ENCODE results near the gene NUDCD2. TPM values are rescaled to one million over a fixed set of nuclear protein-coding genes. Genes with fewer than 3 reads are reported as not detected.

NUDCD2 gene
- total and polyA plus RNA-seq, 2 donors from 2014 or later = 23.1 to 24.3 TPM

DNA sequence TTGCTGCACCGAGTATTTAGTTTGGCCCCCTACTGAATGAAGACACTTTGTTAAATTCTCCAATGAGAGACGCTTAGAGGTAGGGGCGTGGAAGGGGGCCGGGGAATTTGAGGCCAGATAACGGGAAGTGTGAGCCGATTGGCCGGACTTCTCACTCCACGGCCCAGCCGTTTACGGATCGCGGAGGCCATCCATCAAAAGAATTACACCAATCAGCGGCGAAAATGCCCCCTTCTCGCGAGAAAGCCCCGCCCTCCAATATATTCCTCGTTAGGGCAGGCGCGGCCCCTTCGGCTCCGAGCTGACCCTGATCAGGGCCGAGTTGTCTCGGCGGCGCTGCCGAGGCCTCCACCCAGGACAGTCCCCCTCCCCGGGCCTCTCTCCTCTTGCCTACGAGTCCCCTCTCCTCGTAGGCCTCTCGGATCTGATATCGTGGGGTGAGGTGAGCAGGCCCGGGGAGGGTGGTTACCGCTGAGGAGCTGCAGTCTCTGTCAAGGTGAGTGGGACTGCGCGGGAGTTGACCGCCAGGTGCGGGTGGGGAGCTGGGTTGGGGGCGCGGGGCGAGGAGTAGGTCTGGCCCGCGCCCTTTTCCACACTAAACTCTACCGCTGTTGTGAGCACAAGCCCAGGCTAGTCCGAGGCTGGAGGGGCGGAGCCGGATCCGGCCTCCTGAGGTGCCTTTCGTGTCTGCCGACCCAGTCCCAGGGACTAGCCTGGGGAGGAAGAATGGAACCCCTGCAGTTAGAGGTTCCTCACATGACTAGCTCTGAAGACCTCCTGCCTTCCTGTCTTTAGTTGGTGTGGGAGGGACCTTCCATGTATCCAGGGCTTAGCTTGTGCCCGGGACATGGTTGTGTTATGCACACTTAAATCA is 22.4 kb downstream of the NUDCD2 start, which contains the start of gene CCNG1:
TSS of gene CCNG1 (plus strand) at position 287 of the 874 bp plus-strand sequence. CDS start 1,662 bp downstream, outside the sequence.
- Histone ChIP-seq H3K27ac (ENCODE audit: low read depth in 2 of 2, low read length in 2 of 2) (peak within 1 kb of the TSS; percentile 90 to 93), H3K27me3 (ENCODE audit: control insufficient read depth, insufficient read depth, low read length) (no peaks in the 10 kb centered on the region), H3K36me3 (ENCODE audit: control insufficient read depth in 2 of 3, insufficient read depth in 3 of 3, low read length in 3 of 3) (peaks cover 8 to 19% (median 8%) of the 10 kb centered on the region in 3 donors), H3K9me3 (ENCODE audit: control insufficient read depth in 2 of 3, insufficient read depth in 1 of 3, low read length in 3 of 3) (no peaks in the 10 kb centered on the region), H3K9ac (ENCODE audit: low read length in 3 of 3) (peak within 1 kb of the TSS; percentile 42 to 89 (median 56)), H3K4me3 (ENCODE audit: low read length in 3 of 3) (peak within 1 kb of the TSS; percentile 80 to 86 (median 84)), H3K4me1 (ENCODE audit: control insufficient read depth in 2 of 3, insufficient read depth in 2 of 3, low read depth in 1 of 3, low read length in 3 of 3) (peaks cover 0 to 22% (median 12%) of the 10 kb centered on the region in 3 donors)
- TF ChIP-seq, protein P1, sequence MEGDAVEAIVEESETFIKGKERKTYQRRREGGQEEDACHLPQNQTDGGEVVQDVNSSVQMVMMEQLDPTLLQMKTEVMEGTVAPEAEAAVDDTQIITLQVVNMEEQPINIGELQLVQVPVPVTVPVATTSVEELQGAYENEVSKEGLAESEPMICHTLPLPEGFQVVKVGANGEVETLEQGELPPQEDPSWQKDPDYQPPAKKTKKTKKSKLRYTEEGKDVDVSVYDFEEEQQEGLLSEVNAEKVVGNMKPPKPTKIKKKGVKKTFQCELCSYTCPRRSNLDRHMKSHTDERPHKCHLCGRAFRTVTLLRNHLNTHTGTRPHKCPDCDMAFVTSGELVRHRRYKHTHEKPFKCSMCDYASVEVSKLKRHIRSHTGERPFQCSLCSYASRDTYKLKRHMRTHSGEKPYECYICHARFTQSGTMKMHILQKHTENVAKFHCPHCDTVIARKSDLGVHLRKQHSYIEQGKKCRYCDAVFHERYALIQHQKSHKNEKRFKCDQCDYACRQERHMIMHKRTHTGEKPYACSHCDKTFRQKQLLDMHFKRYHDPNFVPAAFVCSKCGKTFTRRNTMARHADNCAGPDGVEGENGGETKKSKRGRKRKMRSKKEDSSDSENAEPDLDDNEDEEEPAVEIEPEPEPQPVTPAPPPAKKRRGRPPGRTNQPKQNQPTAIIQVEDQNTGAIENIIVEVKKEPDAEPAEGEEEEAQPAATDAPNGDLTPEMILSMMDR (IDR thresholded peaks at IDR 0.05; ENCODE audit: borderline replicate concordance, extremely low read depth, insufficient read depth) = peak; percentile 13
- FAIRE-seq = peak; percentile 99
- intact Hi-C loops (cut with DNase I) = no loop called here
- DNase-seq = peak; percentile 96 to 98 (median 97)

DNA sequence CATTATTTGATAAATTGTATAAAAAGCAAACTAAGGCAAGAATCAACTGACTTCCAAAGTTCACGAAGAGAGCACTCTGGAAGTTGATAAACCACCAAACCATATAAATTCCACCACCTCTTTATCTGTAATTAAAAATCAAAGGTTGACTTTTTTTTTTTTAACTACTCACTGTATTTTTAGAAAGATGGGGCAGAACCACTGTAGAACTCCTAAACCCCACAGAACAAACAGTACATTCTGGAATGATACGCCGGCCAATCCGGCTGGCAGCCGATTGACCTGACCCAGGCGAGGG is 22.9 kb downstream of the NUDCD2 start:
- H3K4me1 ChIP-seq (ENCODE audit: control insufficient read depth in 2 of 3, insufficient read depth in 2 of 3, low read depth in 1 of 3, low read length in 3 of 3) = peaks cover 0 to 22% (median 12%) of the 10 kb centered on the region in 3 donors

DNA sequence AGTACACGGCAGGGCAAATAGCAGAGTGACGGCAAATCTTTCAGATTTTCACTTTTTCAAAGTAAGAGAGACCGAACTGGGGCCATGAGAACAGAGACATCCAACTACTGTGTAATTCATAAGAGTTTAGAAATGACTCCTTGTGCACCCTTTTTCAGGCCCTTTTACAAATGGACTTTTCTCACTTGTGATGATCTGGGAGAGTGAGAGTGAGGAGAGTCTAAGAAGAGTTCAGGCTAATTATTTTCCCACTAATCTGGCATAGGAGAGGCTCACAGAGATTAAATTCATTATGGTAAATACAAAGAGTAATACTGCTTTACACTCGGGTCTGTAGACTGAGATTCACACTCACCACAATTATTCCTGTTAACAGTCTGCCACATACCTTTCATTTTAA is 23.4 kb downstream of the NUDCD2 start:
- TF ChIP-seq, protein P1 (IDR thresholded peaks at IDR 0.05; ENCODE audit: borderline replicate concordance, extremely low read depth, insufficient read depth) = no peak
- no peaks in the 10 kb centered on the region for H3K27me3 ChIP-seq (ENCODE audit: control insufficient read depth, insufficient read depth, low read length)
- no peaks in the 10 kb centered on the region for H3K9me3 ChIP-seq (ENCODE audit: control insufficient read depth in 2 of 3, insufficient read depth in 1 of 3, low read length in 3 of 3)
- peak overlapping the region in 2 of 3 donors; percentile 6 to 29 for H3K9ac ChIP-seq (ENCODE audit: low read length in 3 of 3)
- peak overlapping the region in 2 of 3 donors; percentile 69 to 86 for H3K4me3 ChIP-seq (ENCODE audit: low read length in 3 of 3)
- peaks cover 0 to 22% (median 12%) of the 10 kb centered on the region in 3 donors for H3K4me1 ChIP-seq (ENCODE audit: control insufficient read depth in 2 of 3, insufficient read depth in 2 of 3, low read depth in 1 of 3, low read length in 3 of 3)
- H3K27ac ChIP-seq (ENCODE audit: low read depth in 2 of 2, low read length in 2 of 2) = peak overlapping the region; percentile 30 to 82
- DNase-seq (no peak), FAIRE-seq (no peak)
- H3K36me3 ChIP-seq (ENCODE audit: control insufficient read depth in 2 of 3, insufficient read depth in 3 of 3, low read length in 3 of 3) = peaks cover 0 to 9% (median 4%) of the 10 kb centered on the region in 3 donors
- intact Hi-C loops (cut with DNase I) = no loop called here

More for the DNA sequence above, 22.9 kb downstream of the NUDCD2 start:
- no peaks in the 10 kb centered on the region for H3K27me3 ChIP-seq (ENCODE audit: control insufficient read depth, insufficient read depth, low read length)
- intact Hi-C loops (cut with DNase I) = no loop called here
- TF ChIP-seq, protein P1 (IDR thresholded peaks at IDR 0.05; ENCODE audit: borderline replicate concordance, extremely low read depth, insufficient read depth) = no peak
- peaks cover 3 to 13% (median 5%) of the 10 kb centered on the region in 3 donors for H3K36me3 ChIP-seq (ENCODE audit: control insufficient read depth in 2 of 3, insufficient read depth in 3 of 3, low read length in 3 of 3)
- peak overlapping the region; percentile 30 to 82 for H3K27ac ChIP-seq (ENCODE audit: low read depth in 2 of 2, low read length in 2 of 2)
- no peaks in the 10 kb centered on the region for H3K9me3 ChIP-seq (ENCODE audit: control insufficient read depth in 2 of 3, insufficient read depth in 1 of 3, low read length in 3 of 3)
- H3K4me3 ChIP-seq (ENCODE audit: low read length in 3 of 3) = peak overlapping the region; percentile 69 to 86 (median 80)
- no peak for DNase-seq
- peak overlapping the region; percentile 6 to 29 (median 21) for H3K9ac ChIP-seq (ENCODE audit: low read length in 3 of 3)
- no peak for FAIRE-seq
